Astrocyte of the hippocampus (primary cell): Measurements from ENCODE around the gene FAM151B.
"Not testable (repeated sequence)": the region's sequence is repeated elsewhere in the genome, so short reads cannot be mapped to it uniquely, and the experiment has no call there.

Experiments used
- DNase-seq: peaks from one replicate; pipeline ENCODE4 v3.0.0; 2011; ENCODE audit warnings: low read depth, low spot score

The FAM151B gene

GRCh38 chr5:80487829-80488721 lies at the start of gene FAM151B:
TSS of gene FAM151B (plus strand) at chr5:80488100. CDS start at chr5:80488124, 24 bp downstream.
- peak; percentile 97 for DNase-seq

- no peak for DNase-seq
Observed at GRCh38 chr5:80438739-80439138, 49.2 kb upstream of the FAM151B start.

- no peak for DNase-seq
Observed at GRCh38 chr5:80439213-80439612, 48.7 kb upstream of the FAM151B start.

- DNase-seq: no peak
Observed at GRCh38 chr5:80442742-80443141, 45.2 kb upstream of the FAM151B start.

GRCh38 chr5:80453366-80453765 lies 34.5 kb upstream of the FAM151B start:
- no peak for DNase-seq

GRCh38 chr5:80463269-80463668 lies 24.6 kb upstream of the FAM151B start:
- no peak for DNase-seq

GRCh38 chr5:80466669-80467485 lies 21.0 kb upstream of the FAM151B start:
- peak; percentile 10 for DNase-seq

GRCh38 chr5:80468131-80468530 lies 19.8 kb upstream of the FAM151B start:
- no peak for DNase-seq

GRCh38 chr5:80470631-80471030 lies 17.3 kb upstream of the FAM151B start:
- DNase-seq: not testable (repeated sequence)

GRCh38 chr5:80474929-80475328 lies 13.0 kb upstream of the FAM151B start:
- DNase-seq: no peak

- no peak for DNase-seq
Observed at GRCh38 chr5:80479713-80480112, 8.2 kb upstream of the FAM151B start.

- no peak for DNase-seq
Observed at GRCh38 chr5:80480354-80480753, 7.5 kb upstream of the FAM151B start.

- peak; percentile 62 for DNase-seq
Observed at GRCh38 chr5:80481019-80481893, 6.6 kb upstream of the FAM151B start.

GRCh38 chr5:80482578-80482977 lies 5.3 kb upstream of the FAM151B start:
- no peak for DNase-seq

GRCh38 chr5:80483636-80484232 lies 4.2 kb upstream of the FAM151B start:
- DNase-seq: no peak

- DNase-seq: no peak
Observed at GRCh38 chr5:80487444-80487828, 464 bp upstream of the FAM151B start.

- DNase-seq: no peak
Observed at GRCh38 chr5:80491296-80491695, 3.4 kb downstream of the FAM151B start.

GRCh38 chr5:80492741-80493140 lies 4.8 kb downstream of the FAM151B start:
- DNase-seq: no peak

GRCh38 chr5:80493443-80493842 lies 5.5 kb downstream of the FAM151B start:
- DNase-seq: not testable (repeated sequence)

- no peak for DNase-seq
Observed at GRCh38 chr5:80495891-80496290, 8.0 kb downstream of the FAM151B start.

GRCh38 chr5:80502800-80503199 lies 14.9 kb downstream of the FAM151B start:
- no peak for DNase-seq
